Stimulated activated CD8-positive, alpha-beta memory T cell treated with anti-CD3 and anti-CD28 coated beads, Interleukin-15, amount 100 ng/mL, for 4 hours (primary cell): ENCODE measurements around the gene KLHDC9.
"Not testable (repeated sequence)": the region's sequence is repeated elsewhere in the genome, so short reads cannot be mapped to it uniquely, and the experiment has no call there.

ENCODE experiments used
- DNase-seq, 2 donors: peaks; one replicate each; pipeline ENCODE4 v3.0.0-alpha.2; 2020; ENCODE audit warnings: low read depth in 2 of 2

The KLHDC9 gene

DNA sequence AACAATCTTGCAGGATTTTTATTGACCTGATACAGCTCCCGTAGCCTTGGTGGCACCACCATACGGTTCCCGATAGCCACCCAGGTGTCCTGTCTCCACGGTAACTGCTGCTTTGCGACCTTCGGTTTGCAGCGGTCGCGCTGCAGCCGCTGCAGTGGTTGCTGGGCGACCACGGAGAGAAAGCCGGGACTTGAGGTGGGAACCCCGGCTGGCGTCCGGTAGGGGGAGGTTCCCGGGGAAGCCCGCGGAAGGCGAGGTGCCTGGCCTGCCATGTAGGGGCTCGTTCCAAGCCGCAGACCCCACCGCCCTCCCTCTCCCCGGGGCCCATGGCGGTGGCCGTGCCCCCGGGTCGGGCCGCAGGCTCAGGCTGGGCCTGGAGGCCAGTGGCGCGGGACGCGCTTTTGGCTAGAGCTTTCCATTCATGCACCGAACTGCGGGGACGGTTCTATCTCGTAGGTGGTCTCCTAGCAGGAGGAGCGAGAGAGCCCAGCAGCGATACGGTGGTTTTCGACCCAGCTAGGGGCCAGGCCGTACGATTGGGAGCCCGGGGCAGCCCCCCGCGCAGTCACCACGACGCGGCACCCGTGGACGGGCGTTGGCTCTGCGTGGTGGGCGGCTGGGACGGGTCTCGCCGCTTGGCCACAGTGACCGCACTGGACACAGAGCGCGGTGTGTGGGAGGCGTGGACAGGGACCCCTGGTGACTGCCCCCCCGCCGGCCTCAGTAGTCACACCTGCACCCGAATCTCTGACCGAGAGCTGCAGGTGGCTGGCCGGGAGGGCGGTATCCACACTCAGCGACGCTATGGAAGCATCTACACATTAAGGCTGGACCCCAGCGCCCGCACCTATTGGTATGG lies at the start of gene KLHDC9:
Gene KLHDC9, plus strand, starts transcription at position 152 of the 859 bp plus-strand sequence. Its CDS starts 175 bp downstream, at position 327.
- peak; percentile 25 to 38 for DNase-seq

DNA sequence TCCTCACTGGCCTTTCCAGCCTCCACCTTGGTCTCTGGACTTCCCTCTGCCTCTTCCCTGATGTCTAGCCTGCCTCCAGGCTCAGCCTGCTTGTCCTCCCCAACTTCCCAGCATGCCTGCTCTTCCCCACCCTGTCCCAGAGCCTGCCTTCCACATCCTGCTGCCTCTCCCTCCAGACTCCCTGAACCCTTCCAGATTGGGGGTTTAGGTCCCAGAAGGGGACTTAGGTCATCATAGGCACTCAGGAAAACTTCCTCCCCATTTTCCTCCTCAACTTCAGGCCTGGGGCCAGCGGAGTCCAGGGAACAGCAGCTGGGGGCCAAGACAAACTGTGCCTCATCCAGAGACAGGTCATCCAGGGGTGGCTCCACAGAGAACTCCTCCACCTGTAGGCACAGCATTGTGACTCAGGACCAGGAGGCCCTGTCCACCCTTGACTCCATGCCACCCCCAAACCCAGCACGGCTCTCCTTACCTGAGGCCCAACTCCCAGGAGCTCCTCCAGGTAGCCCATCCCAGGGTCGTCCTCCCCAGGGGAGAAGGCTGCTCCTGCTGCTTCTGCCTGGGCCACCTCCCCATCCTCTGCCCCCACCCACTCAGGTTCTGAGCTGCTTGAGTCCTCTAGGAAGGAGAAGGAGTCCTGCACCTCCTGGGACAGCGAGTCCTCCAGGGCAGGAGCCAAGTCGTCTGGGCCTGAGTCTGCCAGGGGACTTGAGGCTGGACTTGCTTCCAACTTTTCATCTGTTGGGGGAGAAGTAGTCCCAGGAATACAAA lies 49.0 kb upstream of the KLHDC9 start:
- DNase-seq, result no peak

- DNase-seq, result no peak
Observed at GRCh38 chr1:161051219-161051618, 46.9 kb upstream of the KLHDC9 start.

- no peak for DNase-seq
Observed at GRCh38 chr1:161052899-161053298, 45.3 kb upstream of the KLHDC9 start.

DNA sequence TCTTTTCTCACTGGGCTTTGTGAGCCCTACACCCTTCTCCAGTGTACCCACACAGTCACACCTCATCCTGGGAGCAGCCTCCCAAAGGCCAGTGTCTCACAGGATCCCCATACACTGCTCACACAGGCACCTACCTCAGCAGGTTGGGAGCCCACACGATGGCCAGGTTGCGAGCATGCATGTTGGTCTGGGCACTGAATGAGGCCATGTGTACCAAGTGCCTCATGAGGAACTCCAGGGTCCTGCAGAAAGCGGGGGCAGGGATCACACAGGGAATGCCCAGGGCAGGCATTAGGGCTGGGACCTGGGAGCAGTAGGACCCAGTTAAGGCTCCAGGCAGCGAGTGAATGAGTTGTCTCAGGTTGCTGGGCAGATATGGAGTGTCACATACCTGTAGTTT lies 43.9 kb upstream of the KLHDC9 start:
- DNase-seq, result no peak

GRCh38 chr1:161054805-161055204 lies 43.4 kb upstream of the KLHDC9 start:
- DNase-seq, result no peak

DNA sequence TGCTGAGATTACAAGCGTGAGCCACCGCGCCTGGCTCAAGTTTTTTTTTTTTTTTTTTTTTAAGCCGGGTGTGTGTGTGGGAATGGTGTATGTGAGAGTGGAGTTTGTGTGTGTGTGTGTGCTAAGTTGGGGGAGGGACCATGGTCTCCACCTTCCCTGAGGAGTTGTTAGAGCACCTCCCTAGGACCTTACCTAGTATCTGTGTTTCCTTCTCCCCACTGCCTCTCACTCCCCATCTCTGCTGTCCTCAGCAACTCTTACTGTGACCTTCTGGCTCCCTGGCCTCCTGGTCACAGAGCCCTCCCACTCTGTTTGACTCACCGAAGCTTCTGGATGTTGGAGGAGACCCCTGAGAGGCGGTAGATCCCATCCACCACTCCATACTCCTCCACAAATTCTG lies 38.9 kb upstream of the KLHDC9 start:
- no peak for DNase-seq

- no peak for DNase-seq
Observed at GRCh38 chr1:161061419-161061818, 36.7 kb upstream of the KLHDC9 start.

- DNase-seq, result not testable (repeated sequence)
Observed at GRCh38 chr1:161063936-161064335, 34.2 kb upstream of the KLHDC9 start.

GRCh38 chr1:161065681-161066080 lies 32.5 kb upstream of the KLHDC9 start:
- not testable (repeated sequence) for DNase-seq

- no peak for DNase-seq
Observed at GRCh38 chr1:161066694-161067093, 31.5 kb upstream of the KLHDC9 start.

DNA sequence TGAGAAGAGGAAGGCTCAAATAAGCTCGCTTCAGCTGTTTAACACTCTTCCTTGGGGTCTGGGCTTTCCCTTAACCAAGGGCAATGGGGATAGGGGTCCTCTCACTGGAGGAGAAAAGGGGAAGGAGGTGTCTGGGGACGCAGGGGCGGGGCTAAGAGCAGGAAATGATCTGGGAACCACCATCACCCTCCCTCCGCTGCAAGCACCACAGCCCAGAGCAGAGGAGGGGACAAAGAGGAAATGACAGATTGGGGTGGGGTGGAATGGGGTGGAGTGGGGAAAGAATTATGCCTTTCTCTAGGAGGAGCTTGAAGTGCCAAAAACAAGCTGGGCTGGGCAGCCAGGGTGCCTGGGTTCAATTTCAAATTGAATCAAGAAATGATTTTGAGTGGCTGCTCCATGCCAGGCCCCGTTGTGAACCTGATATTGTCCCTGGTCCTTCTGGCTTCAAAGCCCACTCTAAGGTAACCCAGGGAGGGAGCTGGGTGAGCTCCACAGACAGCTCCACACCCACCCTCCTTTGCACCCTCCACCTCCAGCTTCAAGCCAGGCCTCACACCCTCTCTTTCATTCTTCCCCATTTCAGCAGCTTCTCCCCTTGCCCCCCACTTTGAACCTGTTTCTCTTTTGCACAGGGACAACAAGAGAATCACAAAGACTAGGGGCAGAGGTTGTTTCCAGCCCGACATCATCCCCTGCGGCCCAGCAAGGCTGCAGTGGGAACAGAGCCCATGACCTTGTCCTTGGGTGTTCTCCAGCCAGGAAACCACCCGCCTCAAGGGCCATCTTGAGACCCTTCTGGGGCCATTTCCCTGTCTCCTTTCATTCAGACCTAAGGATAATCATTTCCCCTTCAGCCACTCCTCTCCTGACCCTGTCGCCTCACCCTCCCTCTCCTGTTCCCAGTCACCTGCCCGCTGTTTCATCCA lies 29.6 kb upstream of the KLHDC9 start:
- DNase-seq, result peak; percentile 63 to 65

GRCh38 chr1:161069241-161069640 lies 28.9 kb upstream of the KLHDC9 start:
- no peak for DNase-seq

DNA sequence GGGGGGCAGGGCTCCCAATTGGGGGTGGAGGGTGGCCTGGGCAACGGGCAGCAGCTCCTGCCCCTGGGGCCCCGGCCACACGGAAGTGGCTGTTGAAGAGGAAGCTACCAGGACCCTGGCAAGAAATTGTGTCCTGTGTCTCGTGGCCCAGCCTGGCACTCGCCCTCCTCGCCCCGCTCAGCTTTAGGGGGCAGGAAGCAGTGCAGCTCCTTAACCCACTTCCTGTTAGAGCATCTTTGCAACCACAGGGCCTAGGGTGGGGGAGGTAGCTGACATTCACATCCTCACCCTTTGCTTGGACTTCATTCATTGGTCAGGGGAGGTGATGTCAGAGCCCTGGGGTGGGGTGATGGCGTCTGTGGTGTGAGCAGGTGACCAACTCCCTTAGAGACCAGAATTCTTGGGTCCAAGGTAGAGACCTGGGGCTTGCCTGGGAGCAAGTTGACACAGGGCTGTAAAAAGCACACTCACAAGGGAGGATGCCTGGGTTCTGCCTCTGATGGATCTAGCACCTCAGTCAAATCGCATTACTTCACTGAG lies 28.4 kb upstream of the KLHDC9 start, which contains the start of gene ARHGAP30:
Gene ARHGAP30, minus strand, starts transcription at position 161 of the 540 bp plus-strand sequence. CDS start 267 bp downstream, outside the sequence.
- DNase-seq, result peak; percentile 66 to 76

GRCh38 chr1:161070761-161071160 lies 27.4 kb upstream of the KLHDC9 start:
- no peak for DNase-seq

DNA sequence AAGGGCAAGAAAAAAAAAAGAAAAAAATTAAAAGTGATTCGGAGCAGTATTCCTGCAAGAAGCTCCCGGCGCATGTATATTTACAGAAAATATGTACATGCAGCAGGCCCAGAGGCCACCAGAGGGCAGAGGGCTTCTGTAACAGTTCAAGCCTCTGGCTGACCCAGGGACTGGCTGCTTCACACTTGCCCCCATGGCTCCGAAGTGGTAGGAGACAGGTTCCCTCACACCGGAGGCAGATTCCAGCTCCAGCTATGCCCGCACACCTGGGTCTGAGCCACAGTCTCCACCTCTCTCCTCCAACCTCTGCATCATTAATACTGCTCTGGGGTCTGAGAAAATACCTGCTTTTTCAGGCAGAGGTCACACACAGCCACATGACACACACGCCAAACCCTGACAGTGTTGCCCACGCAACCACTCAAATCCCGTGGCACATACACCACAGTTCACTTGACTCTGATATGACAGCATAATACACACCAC lies 26.2 kb upstream of the KLHDC9 start:
- DNase-seq, result no peak

- no peak for DNase-seq
Observed at GRCh38 chr1:161072751-161073449, 25.3 kb upstream of the KLHDC9 start.

DNA sequence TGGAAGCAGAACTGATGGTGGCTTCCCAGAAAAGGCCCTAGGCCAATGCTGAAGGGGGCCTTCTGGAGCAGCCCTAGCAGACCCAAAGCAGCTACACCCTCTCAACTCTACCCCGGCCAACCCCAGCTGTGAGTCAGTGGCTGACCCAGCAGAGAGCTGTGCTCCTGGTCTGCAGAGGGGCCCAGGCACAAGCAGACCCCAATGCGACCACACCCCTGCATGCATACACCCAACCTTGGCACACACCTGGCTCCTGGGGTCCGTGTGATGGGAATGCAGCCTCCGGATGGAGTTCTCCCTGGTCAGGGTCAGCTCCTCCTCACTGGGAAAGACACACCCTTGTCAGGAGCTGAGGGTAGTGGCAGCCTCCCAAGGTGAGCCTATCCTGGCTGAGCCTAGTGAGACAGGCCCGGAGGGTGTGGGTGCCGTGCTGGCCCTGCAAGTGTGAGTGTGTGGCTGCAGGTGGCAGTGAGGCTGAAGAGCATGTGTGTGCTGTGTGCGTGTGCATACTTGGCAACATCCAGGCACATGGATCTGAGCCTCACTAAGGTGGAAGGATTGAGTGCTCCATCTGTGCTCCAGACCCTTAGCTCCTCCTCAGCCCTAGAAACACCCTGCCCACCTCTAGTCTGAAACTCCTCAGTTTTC lies 24.6 kb upstream of the KLHDC9 start:
- DNase-seq, result no peak

DNA sequence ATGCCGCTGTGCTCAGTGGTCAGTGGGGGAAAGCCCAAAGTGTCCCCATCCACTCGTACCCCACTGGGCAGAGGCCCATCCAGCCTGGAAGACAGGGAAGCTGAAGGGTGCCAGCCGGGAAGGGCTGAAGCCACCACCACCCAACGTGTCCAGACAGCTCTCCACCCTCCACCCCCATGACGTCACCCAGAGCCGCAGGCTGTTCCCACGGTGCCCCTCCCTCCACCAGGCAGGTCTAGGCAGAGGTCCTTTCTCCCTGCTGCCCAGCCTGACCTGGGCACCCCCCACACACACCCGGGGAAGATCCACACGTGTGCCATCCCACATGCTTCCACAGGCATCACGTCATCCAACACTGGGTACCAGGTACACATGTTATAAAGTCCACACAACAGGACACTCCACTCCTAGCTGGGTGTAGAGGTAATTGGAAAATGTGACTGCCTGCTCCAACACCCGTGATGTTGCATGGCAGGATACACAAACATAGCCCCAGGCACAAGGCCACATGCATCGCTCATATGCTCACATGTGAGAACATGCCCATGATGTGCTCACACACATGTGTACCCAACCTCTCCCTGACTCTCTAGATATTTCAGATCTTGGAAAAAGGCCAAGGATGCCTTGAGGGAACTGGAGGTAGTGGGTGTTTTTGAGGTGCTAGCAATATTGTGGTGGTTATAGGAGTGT lies 23.3 kb upstream of the KLHDC9 start:
- no peak for DNase-seq
